ENCODE data around the gene OIT3.

Gene OIT3

DNA sequence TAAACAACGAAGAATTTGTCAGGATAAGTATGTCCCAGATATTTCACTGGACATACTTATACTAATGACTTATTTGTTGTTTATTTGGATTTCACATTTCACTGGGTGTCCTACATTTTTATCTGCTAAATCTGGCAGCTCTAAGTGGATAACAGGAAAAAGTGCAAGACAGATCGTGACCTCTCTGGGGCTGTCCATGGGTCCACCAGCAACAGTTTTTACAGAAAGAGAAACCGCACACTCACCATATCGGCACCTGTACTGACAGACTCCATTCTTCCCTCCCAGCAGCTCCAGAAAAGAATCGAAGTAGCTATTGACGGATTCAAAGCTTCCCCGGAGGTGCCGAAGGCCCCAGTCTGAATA lies 60.7 kb downstream of the OIT3 start:
- DNase-seq: no peak

DNA sequence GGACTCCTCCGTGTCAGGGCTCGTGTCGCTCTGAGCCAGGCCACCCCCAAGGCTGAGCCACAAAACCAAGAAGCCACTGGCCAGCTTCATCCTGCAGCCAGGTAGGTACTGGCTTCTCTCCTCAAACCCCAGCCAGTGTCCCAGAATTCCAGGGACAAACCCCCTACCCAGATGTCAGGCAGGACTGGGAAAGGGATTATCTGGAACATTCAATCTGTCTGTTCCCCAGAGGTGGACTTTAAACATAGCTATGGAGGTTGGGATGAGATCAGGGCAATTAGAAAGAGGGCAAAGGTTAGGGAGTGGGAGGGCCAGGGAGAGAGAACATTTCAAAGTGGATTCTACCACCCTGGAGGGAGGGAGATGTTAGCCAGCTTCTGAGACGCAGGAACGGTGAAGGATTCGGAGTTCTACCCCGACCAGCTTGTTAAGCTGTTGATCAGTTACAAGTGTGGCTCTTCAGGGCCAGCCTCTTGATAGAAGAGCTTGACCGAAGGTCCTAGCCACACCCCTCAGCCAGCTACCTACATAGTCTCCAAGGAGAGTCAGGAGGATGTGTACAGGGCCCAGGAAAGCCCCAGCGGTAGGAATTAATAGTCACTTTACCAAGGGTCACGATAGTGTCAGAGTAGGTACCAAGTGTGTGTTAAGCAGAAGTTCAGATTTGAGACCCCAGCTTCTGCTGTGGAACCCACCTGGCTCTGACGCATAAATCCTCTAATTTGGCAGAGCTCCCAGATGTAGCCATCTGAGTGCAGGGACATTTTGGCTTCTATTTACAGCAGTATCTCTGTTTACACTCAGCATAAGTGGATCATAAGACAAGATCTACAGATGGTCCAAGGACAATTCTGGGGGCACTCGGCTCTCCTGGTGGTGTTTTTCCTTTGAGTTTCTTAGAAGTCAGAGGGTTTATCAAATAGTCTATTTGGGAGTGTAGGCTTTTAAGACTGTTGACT lies 61.3 kb downstream of the OIT3 start, which contains the start of gene PLA2G12B:
Gene PLA2G12B, minus strand, starts transcription at position 211 of the 959 bp plus-strand sequence. Its CDS starts 121 bp downstream, at position 90.
- DNase-seq: no peak

DNA sequence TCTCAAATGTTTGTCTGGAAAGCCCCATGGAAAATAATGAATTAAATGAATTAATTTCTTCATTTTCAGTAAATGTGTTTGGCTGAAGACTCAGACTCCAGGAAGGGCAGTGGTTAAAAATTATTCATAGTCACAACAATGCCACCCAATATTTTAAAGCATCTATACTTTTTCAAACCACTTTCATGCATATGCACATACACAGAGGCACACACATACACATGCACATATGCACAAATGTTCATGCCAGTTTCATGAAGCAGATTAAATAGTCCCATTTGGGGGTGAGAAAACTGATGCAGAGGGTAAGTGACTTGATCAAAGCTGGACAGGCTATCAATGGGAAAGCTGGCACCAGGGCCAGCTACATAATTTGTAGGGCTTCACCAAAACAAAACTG lies 62.5 kb downstream of the OIT3 start:
- no peak for DNase-seq

DNA sequence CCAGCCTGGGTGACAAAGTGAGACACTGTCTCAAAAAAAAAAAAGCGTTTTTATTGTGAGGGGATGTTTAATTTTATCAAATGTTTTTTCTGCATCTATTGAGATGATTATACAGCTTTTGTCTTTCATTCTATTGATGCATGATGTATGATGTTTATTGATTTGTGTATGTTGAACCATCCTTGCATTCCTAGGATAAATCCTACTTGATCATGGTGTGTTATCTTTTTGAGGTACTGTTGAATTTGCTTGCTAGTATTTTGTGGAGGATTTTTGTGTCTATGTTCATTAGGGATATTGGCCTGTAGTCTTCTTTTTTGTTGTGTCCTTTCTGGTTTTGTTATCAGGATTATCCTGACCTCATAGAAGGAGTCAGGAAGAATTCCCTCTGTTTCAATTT lies 83.3 kb downstream of the OIT3 start:
- no peak for DNase-seq

DNA sequence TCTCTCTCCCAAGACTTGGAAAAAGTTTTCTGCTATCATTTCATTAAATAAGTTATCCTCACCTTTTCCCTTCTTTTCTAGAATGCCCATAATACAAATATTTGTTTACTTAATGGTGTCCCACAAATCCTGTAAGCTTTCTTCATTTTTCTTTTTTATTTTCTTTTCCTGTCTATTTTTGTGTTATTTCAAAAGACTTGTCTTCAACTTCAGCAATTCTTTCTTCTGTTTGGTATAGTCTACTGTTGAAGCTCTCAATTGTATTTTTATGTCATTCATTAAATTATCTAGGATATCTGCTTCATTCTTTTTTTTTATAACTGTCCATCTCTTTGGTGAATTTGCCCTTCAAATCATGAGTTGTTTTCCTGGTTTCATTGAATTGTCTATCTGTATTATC lies 86.2 kb downstream of the OIT3 start:
- no peak for DNase-seq

DNA sequence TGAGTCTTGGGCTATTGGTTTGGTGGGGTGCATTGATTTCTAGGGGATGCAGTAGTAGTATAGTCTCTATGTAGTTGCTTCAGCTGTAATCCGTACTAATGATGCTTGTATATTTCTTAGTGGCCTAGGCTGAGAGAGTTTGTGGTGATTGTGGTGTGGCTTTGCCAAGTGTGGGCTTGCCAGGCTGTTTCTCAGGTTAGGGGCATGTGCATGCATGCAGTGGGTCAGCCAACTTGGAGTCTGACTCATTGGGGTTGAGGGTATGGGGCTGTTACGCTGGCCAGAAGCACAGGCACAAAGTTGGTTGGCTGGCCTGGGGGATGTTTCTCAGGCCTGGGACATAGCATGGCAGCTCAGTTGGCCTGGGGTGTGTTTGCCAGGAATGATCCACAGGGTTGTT lies 86.8 kb downstream of the OIT3 start:
- no peak for DNase-seq

DNA sequence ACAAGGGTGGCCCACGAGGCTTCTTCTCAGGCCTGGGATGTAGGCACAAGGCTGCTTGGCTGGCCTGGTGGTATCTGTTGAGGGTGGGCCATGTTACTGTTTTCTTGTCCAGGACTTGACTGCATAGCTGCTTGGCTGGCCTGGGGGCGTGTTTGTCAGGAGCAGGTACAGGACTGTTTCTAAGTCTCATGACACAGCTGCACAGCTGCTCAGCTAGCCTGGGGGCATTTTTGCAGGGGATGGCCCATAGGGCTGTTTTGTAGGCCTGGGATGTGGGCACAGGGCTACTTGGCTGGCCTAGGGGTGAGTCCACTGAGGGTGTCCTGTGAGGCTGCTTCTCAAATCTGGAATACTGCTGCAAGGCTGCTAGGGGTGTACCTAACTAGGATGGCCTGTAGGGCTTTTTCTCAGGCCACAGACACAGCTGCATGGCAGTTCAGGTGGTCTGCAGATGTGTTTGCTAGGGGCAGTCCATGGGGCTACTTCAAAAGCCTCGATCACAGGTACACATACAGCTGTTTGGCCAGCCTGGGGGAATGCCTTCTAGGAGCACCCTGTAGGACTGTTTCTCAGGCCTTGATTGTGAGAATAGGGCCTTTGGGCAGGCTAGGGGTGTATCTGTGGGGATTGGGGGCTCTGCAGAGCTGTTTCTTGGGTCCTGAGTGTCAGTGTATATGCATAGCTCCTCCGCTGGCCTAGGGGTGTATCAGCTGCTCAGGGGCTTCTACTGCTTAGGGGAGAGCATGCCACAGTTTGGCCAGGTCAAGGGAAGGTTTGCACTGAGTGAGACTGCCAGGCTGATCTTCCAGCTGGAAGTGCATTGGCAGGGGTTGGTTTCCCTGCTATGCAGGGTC lies 87.7 kb downstream of the OIT3 start:
- no peak for DNase-seq

DNA sequence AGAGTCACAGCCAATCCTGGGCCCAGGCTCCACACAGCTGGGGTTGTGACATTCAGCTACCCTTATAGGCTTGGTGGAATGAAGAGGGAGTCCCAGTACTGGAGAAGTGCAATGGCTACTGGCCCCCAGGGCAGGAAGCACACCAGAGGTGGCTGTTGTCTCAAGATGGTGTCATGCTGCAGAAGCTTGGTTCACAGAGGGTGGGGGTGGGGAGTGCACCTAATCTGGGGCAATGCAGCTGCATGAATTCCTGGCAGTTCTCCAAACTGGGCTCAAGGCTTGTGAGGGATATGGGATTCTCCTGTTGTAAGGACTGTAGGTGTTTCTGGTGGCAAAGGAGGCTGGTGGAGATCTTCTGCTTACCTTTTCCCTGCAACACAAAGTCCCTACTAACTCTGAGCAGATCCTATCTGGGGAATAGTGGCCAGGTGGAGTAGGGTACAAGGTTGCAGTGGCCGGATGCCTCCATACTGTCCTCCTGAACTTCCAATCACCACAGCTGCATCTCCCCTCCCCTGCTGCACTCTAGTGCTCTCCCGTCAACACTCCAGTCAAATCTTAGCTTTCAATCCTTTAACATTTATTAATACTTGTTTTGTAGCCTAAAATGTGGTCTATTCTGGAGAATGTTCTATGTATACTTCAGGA lies 88.5 kb downstream of the OIT3 start:
- DNase-seq: no peak

All from activated CD4-positive, alpha-beta T cell treated with anti-CD3 and anti-CD28 coated beads, Interleukin-2, amount 50 U/mL, for 48 hours (primary cell).